Measurements from ENCODE around the gene FOXQ1.

The FOXQ1 gene

GRCh38 chr6:1298768-1299167 is 13.1 kb upstream of the FOXQ1 start:
- Mint-ChIP-seq H3K27ac (no peak overlapping the region), H3K4me1 (ENCODE audit: low read depth in 2 of 2) (no peaks in the 10 kb centered on the region), H3K4me3 (no peak overlapping the region), H3K27me3 (peaks cover 51 to 64% of the 10 kb centered on the region in 2 donors), H3K9me3 (no peaks in the 10 kb centered on the region), H3K36me3 (ENCODE audit: insufficient read depth) (no peaks in the 10 kb centered on the region)
- DNase-seq (no peak), ATAC-seq (replicated peaks) (no peak)

GRCh38 chr6:1306133-1306532 is 5.8 kb upstream of the FOXQ1 start:
- peaks cover 52 to 74% of the 10 kb centered on the region in 2 donors for H3K27me3 Mint-ChIP-seq

GRCh38 chr6:1309366-1309765 is 2.5 kb upstream of the FOXQ1 start:
- no peaks in the 10 kb centered on the region for H3K36me3 Mint-ChIP-seq (ENCODE audit: insufficient read depth)
- no peak overlapping the region for H3K4me3 Mint-ChIP-seq
- no peak overlapping the region for H3K27ac Mint-ChIP-seq
- no peak for ATAC-seq (replicated peaks)
- peaks cover 6 to 10% of the 10 kb centered on the region in 2 donors for H3K4me1 Mint-ChIP-seq (ENCODE audit: low read depth in 2 of 2)
- H3K27me3 Mint-ChIP-seq = peaks cover 55 to 84% of the 10 kb centered on the region in 2 donors
- DNase-seq = no peak
- H3K9me3 Mint-ChIP-seq = no peaks in the 10 kb centered on the region

More at GRCh38 chr6:1306133-1306532, 5.8 kb upstream of the FOXQ1 start:
- no peak overlapping the region for H3K27ac Mint-ChIP-seq
- H3K4me3 Mint-ChIP-seq = no peak overlapping the region
- no peaks in the 10 kb centered on the region for H3K36me3 Mint-ChIP-seq (ENCODE audit: insufficient read depth)
- no peaks in the 10 kb centered on the region for H3K9me3 Mint-ChIP-seq
- DNase-seq = no peak
- H3K4me1 Mint-ChIP-seq (ENCODE audit: low read depth in 2 of 2) = peaks cover 4 to 6% of the 10 kb centered on the region in 2 donors
- no peak for ATAC-seq (replicated peaks)

GRCh38 chr6:1310628-1311399 is 1.1 kb upstream of the FOXQ1 start:
- Mint-ChIP-seq H3K36me3 (ENCODE audit: insufficient read depth) (no peaks in the 10 kb centered on the region), H3K9me3 (no peaks in the 10 kb centered on the region), H3K27me3 (peaks cover 66 to 87% of the 10 kb centered on the region in 2 donors), H3K4me3 (peak overlapping the region; percentile 59 to 73), H3K4me1 (ENCODE audit: low read depth in 2 of 2) (peaks cover 13 to 17% of the 10 kb centered on the region in 2 donors), H3K27ac (no peak overlapping the region)
- ATAC-seq (replicated peaks) = no peak
- DNase-seq = no peak

- no peaks in the 10 kb centered on the region for H3K36me3 Mint-ChIP-seq (ENCODE audit: insufficient read depth)
- no peak overlapping the region for H3K27ac Mint-ChIP-seq
- no peak for ATAC-seq (replicated peaks)
- peaks cover 72 to 86% of the 10 kb centered on the region in 2 donors for H3K27me3 Mint-ChIP-seq
- peaks cover 18 to 22% of the 10 kb centered on the region in 2 donors for H3K4me1 Mint-ChIP-seq (ENCODE audit: low read depth in 2 of 2)
- H3K9me3 Mint-ChIP-seq = no peaks in the 10 kb centered on the region
- H3K4me3 Mint-ChIP-seq = peak overlapping the region; percentile 46 to 62
- no peak for DNase-seq
Measured at GRCh38 chr6:1312203-1312472, 240 bp downstream of the FOXQ1 start.

GRCh38 chr6:1312473-1313367 is 822 bp downstream of the FOXQ1 start:
- Mint-ChIP-seq H3K4me3 (peak overlapping the region; percentile 46 to 62), H3K27me3 (peaks cover 69 to 83% of the 10 kb centered on the region in 2 donors), H3K4me1 (ENCODE audit: low read depth in 2 of 2) (peaks cover 18 to 22% of the 10 kb centered on the region in 2 donors), H3K36me3 (ENCODE audit: insufficient read depth) (no peaks in the 10 kb centered on the region), H3K27ac (no peak overlapping the region), H3K9me3 (no peaks in the 10 kb centered on the region)
- DNase-seq (no peak), ATAC-seq (replicated peaks) (no peak)

- no peak for DNase-seq
- H3K27ac Mint-ChIP-seq = no peak overlapping the region
- peaks cover 69 to 83% of the 10 kb centered on the region in 2 donors for H3K27me3 Mint-ChIP-seq
- no peaks in the 10 kb centered on the region for H3K36me3 Mint-ChIP-seq (ENCODE audit: insufficient read depth)
- H3K4me3 Mint-ChIP-seq = no peak overlapping the region
- H3K9me3 Mint-ChIP-seq = no peaks in the 10 kb centered on the region
- H3K4me1 Mint-ChIP-seq (ENCODE audit: low read depth in 2 of 2) = peaks cover 18 to 24% of the 10 kb centered on the region in 2 donors
- ATAC-seq (replicated peaks) = no peak
Measured at GRCh38 chr6:1313384-1313766, 1.5 kb downstream of the FOXQ1 start.

- ATAC-seq (replicated peaks) (no peak), DNase-seq (no peak)
- Mint-ChIP-seq H3K27me3 (peaks cover 65 to 80% of the 10 kb centered on the region in 2 donors), H3K4me1 (ENCODE audit: low read depth in 2 of 2) (peaks cover 18 to 24% of the 10 kb centered on the region in 2 donors), H3K27ac (no peak overlapping the region), H3K36me3 (ENCODE audit: insufficient read depth) (no peaks in the 10 kb centered on the region), H3K9me3 (no peaks in the 10 kb centered on the region), H3K4me3 (peak overlapping the region; percentile 1 to 21)
Measured at GRCh38 chr6:1313767-1314503, 2.0 kb downstream of the FOXQ1 start.

GRCh38 chr6:1314617-1315016 is 2.7 kb downstream of the FOXQ1 start:
- Mint-ChIP-seq H3K4me3 (no peak overlapping the region), H3K27ac (no peak overlapping the region), H3K9me3 (no peaks in the 10 kb centered on the region), H3K4me1 (ENCODE audit: low read depth in 2 of 2) (peaks cover 18 to 24% of the 10 kb centered on the region in 2 donors), H3K27me3 (peaks cover 58 to 73% of the 10 kb centered on the region in 2 donors), H3K36me3 (ENCODE audit: insufficient read depth) (no peaks in the 10 kb centered on the region)
- ATAC-seq (replicated peaks) (no peak), DNase-seq (no peak)

GRCh38 chr6:1315201-1315559 is 3.3 kb downstream of the FOXQ1 start:
- Mint-ChIP-seq H3K4me3 (peak overlapping the region; percentile 39 to 68), H3K27ac (no peak overlapping the region), H3K4me1 (ENCODE audit: low read depth in 2 of 2) (peaks cover 18 to 24% of the 10 kb centered on the region in 2 donors), H3K36me3 (ENCODE audit: insufficient read depth) (no peaks in the 10 kb centered on the region), H3K9me3 (no peaks in the 10 kb centered on the region), H3K27me3 (peaks cover 52 to 67% of the 10 kb centered on the region in 2 donors)
- DNase-seq (no peak), ATAC-seq (replicated peaks) (no peak)

GRCh38 chr6:1315560-1316386 is 3.9 kb downstream of the FOXQ1 start:
- Mint-ChIP-seq H3K27ac (no peak overlapping the region), H3K4me1 (ENCODE audit: low read depth in 2 of 2) (peaks cover 15 to 24% of the 10 kb centered on the region in 2 donors), H3K36me3 (ENCODE audit: insufficient read depth) (no peaks in the 10 kb centered on the region), H3K9me3 (no peaks in the 10 kb centered on the region), H3K27me3 (peaks cover 46 to 61% of the 10 kb centered on the region in 2 donors), H3K4me3 (peak overlapping the region; percentile 39 to 68)
- ATAC-seq (replicated peaks) = no peak
- DNase-seq = no peak

- no peak for ATAC-seq (replicated peaks)
Measured at GRCh38 chr6:1316489-1316971, 4.6 kb downstream of the FOXQ1 start.

More at GRCh38 chr6:1316489-1316971, 4.6 kb downstream of the FOXQ1 start:
- peaks cover 12 to 18% of the 10 kb centered on the region in 2 donors for H3K4me1 Mint-ChIP-seq (ENCODE audit: low read depth in 2 of 2)
- no peaks in the 10 kb centered on the region for H3K36me3 Mint-ChIP-seq (ENCODE audit: insufficient read depth)
- peaks cover 40 to 54% of the 10 kb centered on the region in 2 donors for H3K27me3 Mint-ChIP-seq
- DNase-seq = no peak
- peak overlapping the region; percentile 39 to 68 for H3K4me3 Mint-ChIP-seq
- no peak overlapping the region for H3K27ac Mint-ChIP-seq
- H3K9me3 Mint-ChIP-seq = no peaks in the 10 kb centered on the region
